H1 (cell line): ENCODE data around the gene MXD3. TPM values are rescaled to one million over a fixed set of nuclear protein-coding genes. Genes with fewer than 3 reads are reported as not detected.

Experiments used
- CTCF ChIA-PET: fragments of 300-600 bp; sonication (Branson Sonifier 250); formaldehyde crosslinking; loops from one replicate; lab custom pipeline; 2021; ENCODE audit not compliant: partially characterized antibody; lab: Charles Lee
- POLR2A ChIA-PET: fragments of 300-600 bp; sonication (Branson Sonifier 250); formaldehyde crosslinking; loops from one replicate; lab custom pipeline; 2021; ENCODE audit warnings: inconsistent platforms; ENCODE audit not compliant: partially characterized antibody; lab: Charles Lee
- DNase-seq, 2 experiments: peaks; one replicate each; pipeline versions ENCODE4 v3.0.0 to v3.0.0-alpha.2; 2010 to 2022; ENCODE audit warnings: low spot score in 2 of 2, low read depth in 1 of 2, mixed read lengths in 1 of 2
- FAIRE-seq: peaks from 2 replicates; lab custom pipeline; 2011; peaks lifted over from hg19 to GRCh38; lab: Jason Lieb, UNC
- H2AFZ ChIP-seq: 2 replicates; pipeline ENCODE4 v1.8.1; 2012; ENCODE audit warnings: low read length, inconsistent platforms
- H2AK5ac ChIP-seq: 2 replicates; pipeline ENCODE4 v1.6.1; 2013; ENCODE audit warnings: low read depth, low read length
- H2BK120ac ChIP-seq: replicated peaks from 2 replicates; pipeline ENCODE3; 2013; ENCODE audit warnings: low read depth, low read length, inconsistent platforms
- H2BK12ac ChIP-seq: 2 replicates; pipeline ENCODE4 v1.6.1; 2013; ENCODE audit warnings: low read depth, low read length
- H2BK15ac ChIP-seq: 2 replicates; pipeline ENCODE4 v1.6.1; 2013; ENCODE audit warnings: low read length
- H2BK20ac ChIP-seq: 2 replicates; pipeline ENCODE4 v1.6.1; 2013; ENCODE audit warnings: low read length
- H2BK5ac ChIP-seq: 2 replicates; pipeline ENCODE4 v1.6.1; 2013; ENCODE audit warnings: low read depth, low read length
- H3K14ac ChIP-seq: 2 replicates; pipeline ENCODE4 v1.6.1; 2013; ENCODE audit warnings: inconsistent platforms; ENCODE audit not compliant: insufficient read length
- H3K18ac ChIP-seq: 2 replicates; pipeline ENCODE4 v1.6.1; 2013; ENCODE audit warnings: low read length; ENCODE audit errors: extremely low read depth
- H3K23ac ChIP-seq: 2 replicates; pipeline ENCODE4 v1.6.1; 2013; ENCODE audit warnings: inconsistent platforms; ENCODE audit not compliant: insufficient read length
- H3K23me2 ChIP-seq: 2 replicates; pipeline ENCODE4 v1.6.1; 2013; ENCODE audit warnings: low read depth, low read length
- H3K27ac ChIP-seq: 2 replicates; pipeline ENCODE4 v1.6.1; 2011; ENCODE audit warnings: low read depth, low read length, inconsistent platforms
- H3K27me3 ChIP-seq, 4 experiments: replicated peaks in 1 of 4; 1 replicate in 1 of 4; 2 replicates in 3 of 4; pipeline versions ENCODE4 v1.6.1 to v1.8.1; 2011 to 2013; ENCODE audit warnings: low read length in 3 of 4, mild to moderate bottlenecking in 3 of 4, inconsistent platforms in 2 of 4, mixed read lengths in 2 of 4, moderate library complexity in 1 of 4; ENCODE audit not compliant: control insufficient read depth in 3 of 4, insufficient read depth in 3 of 4; ENCODE audit errors: extremely low read depth in 1 of 4
- H3K36me3 ChIP-seq, 4 experiments: 2 replicates each; pipeline versions ENCODE4 v1.6.1 to v1.8.1; 2011 to 2013; ENCODE audit warnings: mild to moderate bottlenecking in 4 of 4, low read length in 3 of 4, moderate library complexity in 2 of 4, control low read depth in 1 of 4, inconsistent platforms in 1 of 4; ENCODE audit not compliant: insufficient read depth in 4 of 4, control insufficient read depth in 2 of 4
- H3K4ac ChIP-seq: replicated peaks from 2 replicates; pipeline ENCODE3; 2013; ENCODE audit warnings: low read length, low read depth, mixed read lengths, inconsistent platforms; ENCODE audit not compliant: insufficient read length
- H3K4me1 ChIP-seq, 4 experiments: replicated peaks in 1 of 4; 1 replicate in 1 of 4; 2 replicates in 3 of 4; pipeline versions ENCODE4 v1.6.1 to v1.8.1; 2011 to 2013; ENCODE audit warnings: low read length in 3 of 4, inconsistent platforms in 2 of 4, mixed read lengths in 1 of 4; ENCODE audit not compliant: insufficient read depth in 4 of 4, control insufficient read depth in 3 of 4
- H3K4me2 ChIP-seq, 2 experiments: 2 replicates each; pipeline versions ENCODE4 v1.6.1 to v1.8.1; 2011 to 2013; ENCODE audit warnings: low read depth in 2 of 2, low read length in 2 of 2, control low read depth in 1 of 2, inconsistent platforms in 1 of 2, mild to moderate bottlenecking in 1 of 2; ENCODE audit not compliant: insufficient read depth in 1 of 2
- H3K4me3 ChIP-seq, 4 experiments: fragments of 200-600, 300-600 bp in 1 of 4; sonication (generic), shearing (Covaris generic), sonication (Bioruptor Twin) in 1 of 4; 2 replicates each; pipeline versions ENCODE4 v1.5.1 to v1.8.1; 2011 to 2016; ENCODE audit warnings: low read length in 4 of 4, low read depth in 3 of 4, control low read depth in 2 of 4, inconsistent platforms in 2 of 4, mild to moderate bottlenecking in 2 of 4, mixed read lengths in 1 of 4, moderate library complexity in 1 of 4; ENCODE audit not compliant: insufficient read depth in 2 of 4; ENCODE audit errors: extremely low read depth in 1 of 4
- H3K56ac ChIP-seq: replicated peaks from 2 replicates; pipeline ENCODE3; 2013; ENCODE audit warnings: low read depth, mild to moderate bottlenecking, mixed read lengths, low read length, inconsistent platforms; ENCODE audit not compliant: insufficient read length
- H3K79me1 ChIP-seq: 2 replicates; pipeline ENCODE4 v1.6.1; 2013; ENCODE audit warnings: low read depth, low read length, control low read depth
- H3K79me2 ChIP-seq, 2 experiments: 2 replicates each; pipeline versions ENCODE4 v1.6.1 to v1.8.1; 2012 to 2013; ENCODE audit warnings: low read length in 2 of 2, mild to moderate bottlenecking in 2 of 2, inconsistent platforms in 1 of 2; ENCODE audit not compliant: insufficient read depth in 2 of 2, control insufficient read depth in 1 of 2
- H3K9ac ChIP-seq, 4 experiments: replicated peaks in 1 of 4; 1 replicate in 1 of 4; 2 replicates in 3 of 4; pipeline versions ENCODE4 v1.6.1 to v1.8.1; 2011 to 2013; ENCODE audit warnings: low read depth in 3 of 4, low read length in 3 of 4, control low read depth in 2 of 4, mild to moderate bottlenecking in 2 of 4, moderate library complexity in 2 of 4, inconsistent platforms in 1 of 4; ENCODE audit errors: extremely low read depth in 1 of 4
- H3K9me3 ChIP-seq, 2 experiments: 2 replicates each; pipeline versions ENCODE4 v1.6.1 to v1.8.1; 2012 to 2013; ENCODE audit warnings: mild to moderate bottlenecking in 2 of 2, moderate library complexity in 2 of 2, control low read depth in 1 of 2, inconsistent platforms in 1 of 2, low read depth in 1 of 2, low read length in 1 of 2, mixed read lengths in 1 of 2; ENCODE audit not compliant: insufficient read depth in 2 of 2
- H4K20me1 ChIP-seq, 2 experiments: replicated peaks in 1 of 2; 2 replicates each; pipeline versions ENCODE3 to v1.8.1; 2011 to 2013; ENCODE audit warnings: inconsistent platforms in 2 of 2, low read length in 2 of 2, mild to moderate bottlenecking in 1 of 2; ENCODE audit not compliant: insufficient read depth in 2 of 2, control insufficient read depth in 1 of 2
- H4K5ac ChIP-seq: 2 replicates; pipeline ENCODE4 v1.6.1; 2013; ENCODE audit warnings: low read length, low read depth, mixed read lengths, inconsistent platforms; ENCODE audit not compliant: insufficient read length
- H4K8ac ChIP-seq: 2 replicates; pipeline ENCODE4 v1.8.0; 2013; ENCODE audit warnings: mild to moderate bottlenecking, moderate library complexity, low read length, inconsistent platforms; ENCODE audit not compliant: insufficient read depth; ENCODE audit errors: extremely low read depth
- H4K91ac ChIP-seq: replicated peaks from 2 replicates; pipeline ENCODE3; 2013; ENCODE audit warnings: low read length, mixed read lengths, inconsistent platforms; ENCODE audit not compliant: insufficient read length
- ATF2 ChIP-seq: IDR thresholded peaks from 2 replicates; pipeline ENCODE4 v1.6.1; 2012; ENCODE audit warnings: low read length, inconsistent platforms
- BACH1 ChIP-seq: IDR thresholded peaks from 2 replicates; pipeline ENCODE4 v1.6.1; 2012; ENCODE audit warnings: low read length, improper control_type of control experiment
- CHD1 ChIP-seq: IDR thresholded peaks from 2 replicates; pipeline ENCODE4 v1.6.1; 2012; ENCODE audit warnings: low read depth, low read length, improper control_type of control experiment
- HDAC2 ChIP-seq, 2 experiments: fragments of 300-600 bp in 1 of 2; sonication (generic) in 1 of 2; IDR thresholded peaks; 2 replicates each; pipeline ENCODE4 v1.6.1; 2011 to 2012; ENCODE audit warnings: low read depth in 2 of 2, low read length in 2 of 2, mild to moderate bottlenecking in 2 of 2, moderate library complexity in 2 of 2, borderline replicate concordance in 1 of 2, inconsistent platforms in 1 of 2
- POLR2A ChIP-seq, 2 experiments: IDR thresholded peaks; 1 replicate in 1 of 2; 2 replicates in 1 of 2; pipeline ENCODE4 v1.6.1; 2011; ENCODE audit warnings: low read depth in 2 of 2, low read length in 2 of 2, mild to moderate bottlenecking in 2 of 2; ENCODE audit errors: control extremely low read depth in 1 of 2
- RAD21 ChIP-seq, 2 experiments: IDR thresholded peaks in 1 of 2; conservative IDR thresholded peaks in 1 of 2; 2 replicates each; pipeline ENCODE4 v1.6.1; 2011; ENCODE audit warnings: low read depth in 2 of 2, low read length in 2 of 2, improper control_type of control experiment in 1 of 2, inconsistent platforms in 1 of 2, mild to moderate bottlenecking in 1 of 2, moderate library complexity in 1 of 2
- SIX5 ChIP-seq: IDR thresholded peaks from 2 replicates; pipeline ENCODE4 v1.6.1; 2011; ENCODE audit warnings: mild to moderate bottlenecking, low read depth, low read length
- TAF1 ChIP-seq: IDR thresholded peaks from 2 replicates; pipeline ENCODE4 v1.6.1; 2011; ENCODE audit warnings: mild to moderate bottlenecking, low read depth, low read length
- TEAD4 ChIP-seq: IDR thresholded peaks from 2 replicates; pipeline ENCODE4 v1.6.1; 2012; ENCODE audit warnings: low read depth, low read length, inconsistent platforms, mixed read lengths
- WGBS, 2 experiments: shearing (Covaris generic) in 1 of 2; methylation state at CpG; one replicate each; pipeline versions ENCODE4 v1.1.6 to v1.1.7; 2013 to 2015; ENCODE audit warnings: low lambda C conversion rate in 2 of 2, mixed read lengths in 2 of 2, inconsistent platforms in 1 of 2, low coverage in 1 of 2, missing lambda C conversion rate in 1 of 2; ENCODE audit not compliant: insufficient replicate concordance in 2 of 2, insufficient coverage in 1 of 2, insufficient read length in 1 of 2; ENCODE audit errors: extremely low coverage in 1 of 2, missing lambda C conversion rate in 1 of 2; 5-methylcytosine and 5-hydroxymethylcytosine counted together
- polyA plus RNA-seq, 7 experiments: library from polyadenylated mRNA; depleted of rRNA in 3 of 7; stranded (reverse) in 5 of 7; unstranded in 2 of 7; fragments of >200 nt in 5 of 7; fragments of 200-250 nt in 2 of 7; gene quantifications; 1 replicate in 5 of 7; 2 replicates in 1 of 7; 4 replicates in 1 of 7; pipeline versions ENCODE4 v1.2.1 to v1.2.3, GENCODE V29; 2011 to 2013; ENCODE audit warnings: missing spikeins in 2 of 7, mixed read lengths in 2 of 7
- total RNA-seq: library from RNA; stranded (reverse); fragmentation: NEBNext Ultra II Directional; extraction: Animal tissue kit (Norgen Biotek cat#: 25700); gene quantifications from 2 replicates; pipeline ENCODE4 v1.2.1, GENCODE V29; 2021

MXD3 gene
- total and polyA plus RNA-seq, 2 of the 8 experiments (the other 6 are each of a cell fraction or from before 2014, with no cell fraction given) = 6.5 to 7.7 TPM

- POLR2A ChIA-PET = interaction anchor here (0.8 to 1.7 kb wide), 3 partner anchors 41 to 97 kb away, joined by 3 to 4 read pairs (median 3); no protein-coding TSS in a partner anchor
- no peak within 1 kb of the TSS for H2BK5ac ChIP-seq
- TF ChIP-seq SIX5 (no peak), BACH1 (no peak), RAD21 (IDR thresholded peaks at IDR 0.05 in 1 of 2, conservative IDR thresholded peaks at IDR 0.05 in 1 of 2; ENCODE audit: low read depth in 2 of 2, low read length in 2 of 2) (no peak), ATF2 (no peak), TAF1 (no peak), CHD1 (no peak), TEAD4 (no peak), POLR2A (IDR thresholded peaks at IDR 0.05; ENCODE audit: control extremely low read depth in 1 of 2, low read depth in 2 of 2, low read length in 2 of 2) (no peak), HDAC2 (IDR thresholded peaks at IDR 0.05; ENCODE audit: borderline replicate concordance in 1 of 2, low read depth in 2 of 2, low read length in 2 of 2) (no peak)
Observed at GRCh38 chr5:177357459-177358351, 46.0 kb upstream of the MXD3 start, which contains the start of gene RGS14. Gene RGS14 (plus strand): TSS chr5:177357924. CDS start chr5:177358025, 101 bp downstream.

More at GRCh38 chr5:177357459-177358351, 46.0 kb upstream of the MXD3 start, which contains the start of gene RGS14:
- peaks cover 0 to 8% (median 1%) of the 10 kb centered on the region in 4 experiments; a peak in 3 of 7 replicates for H3K27me3 ChIP-seq
- no peaks in the 10 kb centered on the region for H3K79me1 ChIP-seq
- peak within 1 kb of the TSS; percentile 56; the same call in 1 of the 2 replicates for H2AK5ac ChIP-seq
- H2BK20ac ChIP-seq = peak within 1 kb of the TSS; percentile 48; the same call in 1 of the 2 replicates
- H3K14ac ChIP-seq = no peak within 1 kb of the TSS
- H2BK120ac ChIP-seq = no peak within 1 kb of the TSS
- H3K23ac ChIP-seq = no peak within 1 kb of the TSS
- no peak within 1 kb of the TSS for H2AFZ ChIP-seq
- no peak within 1 kb of the TSS for H3K27ac ChIP-seq
- no peak within 1 kb of the TSS for H3K56ac ChIP-seq
- H3K4me2 ChIP-seq = no peak within 1 kb of the TSS
- DNase-seq = no peak
- H3K9me3 ChIP-seq = no peaks in the 10 kb centered on the region
- no peak within 1 kb of the TSS for H3K4me3 ChIP-seq
- no peaks in the 10 kb centered on the region; the same call in 1 of the 2 replicates for H3K23me2 ChIP-seq
- H3K18ac ChIP-seq = no peak within 1 kb of the TSS
- no peak within 1 kb of the TSS for H4K5ac ChIP-seq
- no peaks in the 10 kb centered on the region for H3K36me3 ChIP-seq
- peaks cover 0 to 10% (median 6%) of the 10 kb centered on the region in 4 experiments; a peak in 6 of 7 replicates for H3K4me1 ChIP-seq
- H3K9ac ChIP-seq = no peak within 1 kb of the TSS; a peak in 1 of 7 replicates
- peak within 1 kb of the TSS; percentile 63; the same call in 1 of the 2 replicates for H4K8ac ChIP-seq
- no peaks in the 10 kb centered on the region for H4K20me1 ChIP-seq
- H4K91ac ChIP-seq = no peak within 1 kb of the TSS
- H2BK12ac ChIP-seq = peak within 1 kb of the TSS; percentile 75; the same call in 1 of the 2 replicates
- 81% methylated on average over 33 of the region's 37 CpGs; no CpG with 5 or more reads in 1 of the 2 experiments for WGBS, 2 experiments
- no peak within 1 kb of the TSS for H2BK15ac ChIP-seq
- no peaks in the 10 kb centered on the region for H3K79me2 ChIP-seq
- H3K4ac ChIP-seq = peak within 1 kb of the TSS; percentile 85
- no peak for FAIRE-seq
- CTCF ChIA-PET = interaction anchor here (1.1 to 11.2 kb wide), 5 partner anchors 11 to 46 kb away, joined by 3 to 142 read pairs (median 5); no protein-coding TSS in a partner anchor
